GM12878 (cell line): Measurements from ENCODE around the gene LCAT. TPM values are rescaled to one million over a fixed set of nuclear protein-coding genes. Genes with fewer than 3 reads are reported as not detected.

Experiments used
- ATAC-seq: fragments of 200-7000 bp; cut with Tn5 transposase; 3 replicates; pipeline ENCODE4 v1.9.1; 2020; ENCODE audit warnings: mild to moderate bottlenecking, moderate library complexity
- BruUV-seq: library from RNA; stranded (reverse); fragments of 400-500 nt; replicated peaks from 2 replicates; lab custom pipeline; 2021; lab: Mats Ljungman, UMichigan
- CTCF ChIA-PET: fragments of 300-600 bp; sonication (Branson Sonifier 250); formaldehyde crosslinking; extraction: SDS; loops from one replicate; lab custom pipeline; 2021; ENCODE audit warnings: inconsistent platforms; lab: Yijun Ruan, JAX
- POLR2A ChIA-PET: fragments of 350-600 bp; formaldehyde crosslinking; extraction: SDS; loops from one replicate; lab custom pipeline; 2021; ENCODE audit warnings: inconsistent platforms; lab: Charles Lee
- RAD21 ChIA-PET: fragments of 300-600 bp; sonication (Branson Sonifier 250); formaldehyde crosslinking; loops from one replicate; lab custom pipeline; 2023; ENCODE audit warnings: antibody characterized with exemption; ENCODE audit not compliant: unreplicated experiment; lab: Charles Lee
- SMC1A ChIA-PET: fragments of 300-600 bp; sonication (Branson Sonifier 250); formaldehyde crosslinking; loops from one replicate; lab custom pipeline; 2023; ENCODE audit not compliant: unreplicated experiment, uncharacterized antibody; lab: Charles Lee
- DNase-seq: peaks from one replicate; pipeline ENCODE4 v3.0.0-alpha.2; 2011; ENCODE audit warnings: low read depth, low spot score
- FAIRE-seq: peaks from 3 replicates; lab custom pipeline; 2011; peaks lifted over from hg19 to GRCh38; lab: Jason Lieb, UNC
- H2AFZ ChIP-seq: 2 replicates; pipeline ENCODE4 v1.6.0; 2011; ENCODE audit warnings: low read depth, low read length, control low read depth; ENCODE audit not compliant: control insufficient read depth
- H3K27ac ChIP-seq: 2 replicates; pipeline ENCODE4 v1.5.1; 2011; ENCODE audit warnings: control low read depth; ENCODE audit not compliant: control insufficient read depth, insufficient read depth
- H3K27me3 ChIP-seq, 2 experiments: replicated peaks in 1 of 2; 2 replicates each; pipeline versions ENCODE4 v1.6.0 to v1.6.1; 2011; ENCODE audit warnings: low read length in 1 of 2; ENCODE audit not compliant: control insufficient read depth in 2 of 2, insufficient read depth in 2 of 2
- H3K36me3 ChIP-seq, 2 experiments: 2 replicates each; pipeline ENCODE4 v1.5.1; 2011; ENCODE audit warnings: low read length in 1 of 2; ENCODE audit not compliant: control insufficient read depth in 2 of 2, insufficient read depth in 2 of 2
- H3K4me1 ChIP-seq: 2 replicates; pipeline ENCODE4 v1.6.1; 2011; ENCODE audit warnings: mild to moderate bottlenecking, low read length, moderate library complexity, mixed read lengths; ENCODE audit not compliant: control insufficient read depth, insufficient read depth
- H3K4me2 ChIP-seq: 2 replicates; pipeline ENCODE4 v1.6.0; 2011; ENCODE audit warnings: control low read depth; ENCODE audit not compliant: control insufficient read depth, insufficient read depth
- H3K4me3 ChIP-seq: fragments of 200-600 bp; sonication (generic); 2 replicates; pipeline ENCODE4 v1.5.1; 2016
- H3K79me2 ChIP-seq: 2 replicates; pipeline ENCODE4 v1.6.0; 2011; ENCODE audit warnings: low read length; ENCODE audit not compliant: control insufficient read depth, insufficient read depth
- H3K9ac ChIP-seq: 2 replicates; pipeline ENCODE4 v1.8.0; 2011; ENCODE audit warnings: low read length, control low read depth, mixed read lengths; ENCODE audit not compliant: control insufficient read depth, insufficient read depth
- H3K9me3 ChIP-seq: replicated peaks from 3 replicates; pipeline ENCODE4 v1.5.1; 2011; ENCODE audit warnings: mild to moderate bottlenecking, low read length; ENCODE audit not compliant: control insufficient read depth, insufficient read depth
- H4K20me1 ChIP-seq: 2 replicates; pipeline ENCODE4 v1.6.0; 2011; ENCODE audit not compliant: control insufficient read depth, insufficient read depth
- BCL3 ChIP-seq: IDR thresholded peaks from 2 replicates; pipeline ENCODE4 v1.6.1; 2011; ENCODE audit warnings: borderline replicate concordance, low read depth, mild to moderate bottlenecking, moderate library complexity, low read length; ENCODE audit not compliant: insufficient read depth, poor library complexity, severe bottlenecking
- BCLAF1 ChIP-seq: fragments of 450-650 bp; IDR thresholded peaks from 2 replicates; pipeline ENCODE4 v1.6.1; 2017; ENCODE audit warnings: antibody characterized with exemption, mild to moderate bottlenecking, moderate library complexity
- CREB1 ChIP-seq: IDR thresholded peaks from 2 replicates; pipeline ENCODE4 v1.6.1; 2012; ENCODE audit warnings: low read depth, mild to moderate bottlenecking, inconsistent platforms
- ETV6 ChIP-seq, 2 experiments: fragments of 450-650 bp in 1 of 2; IDR thresholded peaks in 1 of 2; conservative IDR thresholded peaks in 1 of 2; 2 replicates each; pipeline ENCODE4 v1.6.1; 2014; ENCODE audit warnings: antibody characterized with exemption in 1 of 2, borderline replicate concordance in 1 of 2, low read depth in 1 of 2, mild to moderate bottlenecking in 1 of 2, moderate library complexity in 1 of 2
- JUND ChIP-seq: IDR thresholded peaks from 2 replicates; pipeline ENCODE4 v1.6.1; 2012; ENCODE audit warnings: low read depth, mild to moderate bottlenecking, low read length, improper control_type of control experiment, moderate library complexity
- KDM1A ChIP-seq: fragments of 200-600 bp; sonication (generic); IDR thresholded peaks from 2 replicates; pipeline ENCODE4 v1.6.1; 2016; ENCODE audit warnings: borderline replicate concordance
- MEF2A ChIP-seq: IDR thresholded peaks from 2 replicates; pipeline ENCODE4 v1.6.1; 2011; ENCODE audit warnings: low read depth, mild to moderate bottlenecking, low read length, moderate library complexity; ENCODE audit not compliant: insufficient read depth
- MTA2 ChIP-seq: fragments of 450-650 bp; IDR thresholded peaks from 2 replicates; pipeline ENCODE4 v1.6.1; 2016; ENCODE audit warnings: low read depth, mild to moderate bottlenecking, moderate library complexity
- MYC ChIP-seq: IDR thresholded peaks from 2 replicates; pipeline ENCODE4 v1.6.1; 2011; ENCODE audit warnings: mild to moderate bottlenecking, low read length, moderate library complexity, inconsistent platforms; ENCODE audit not compliant: insufficient read depth, insufficient replicate concordance, insufficient read length, severe bottlenecking
- NFYA ChIP-seq: IDR thresholded peaks from 2 replicates; pipeline ENCODE4 v1.6.1; 2011; ENCODE audit warnings: low read depth, mild to moderate bottlenecking, low read length, improper control_type of control experiment, borderline replicate concordance
- POLR2AphosphoS2 ChIP-seq: IDR thresholded peaks from 2 replicates; pipeline ENCODE4 v1.6.1; 2011; ENCODE audit warnings: low read depth, mild to moderate bottlenecking, low read length, improper control_type of control experiment, moderate library complexity
- RAD51 ChIP-seq: fragments of 450-650 bp; IDR thresholded peaks from 2 replicates; pipeline ENCODE4 v1.6.1; 2016; ENCODE audit warnings: moderate library complexity, mild to moderate bottlenecking, inconsistent platforms
- SMARCA5 ChIP-seq: fragments of 450-650 bp; IDR thresholded peaks from 2 replicates; pipeline ENCODE4 v1.6.1; 2017; ENCODE audit warnings: mild to moderate bottlenecking
- SP1 ChIP-seq: IDR thresholded peaks from one replicate; pipeline ENCODE4 v1.6.1; 2011; ENCODE audit warnings: low read depth, low read length
- SREBF2 ChIP-seq: IDR thresholded peaks from 2 replicates; pipeline ENCODE4 v1.6.1; 2012; ENCODE audit warnings: mild to moderate bottlenecking, low read length
- TBL1XR1 ChIP-seq: IDR thresholded peaks from 2 replicates; pipeline ENCODE4 v1.6.1; 2012; ENCODE audit warnings: low read depth, low read length, improper control_type of control experiment
- WGBS: methylation state at CpG from one replicate; pipeline ENCODE4 v1.1.6; 2016; ENCODE audit warnings: low lambda C conversion rate; ENCODE audit not compliant: insufficient replicate concordance, insufficient coverage; ENCODE audit errors: missing lambda C conversion rate; 5-methylcytosine and 5-hydroxymethylcytosine counted together
- in situ Hi-C: fragments of 300-500 bp; cut with MboI; formaldehyde crosslinking; loops from 9 replicates; pipeline ENCODE4 v1.14.3; 2018; ENCODE audit warnings: mixed read lengths
- intact Hi-C: fragments of 100-400 bp; cut with micrococcal nuclease; formaldehyde crosslinking; loops from one replicate; pipeline ENCODE4 v1.14.2; 2022; ENCODE audit not compliant: unreplicated experiment
- polyA plus RNA-seq, 11 experiments: library from polyadenylated mRNA; depleted of rRNA in 4 of 11; unstranded in 6 of 11; stranded (reverse) in 5 of 11; fragments of >200 nt; fragmentation: Nextera tagmentation in 4 of 11; fragmentation: Illumina TruSeq in 1 of 11; extraction: Ambion mirVana in 4 of 11; extraction: Trizol in 1 of 11; gene quantifications; 1 replicate in 1 of 11; 2 replicates in 10 of 11; pipeline versions ENCODE4 v1.2.1 to v1.2.3, GENCODE V29; 2011 to 2016; ENCODE audit warnings: inconsistent platforms in 2 of 11, missing spikeins in 2 of 11, low read depth in 1 of 11
- total RNA-seq, 4 experiments: library from RNA; depleted of rRNA in 3 of 4; stranded (reverse); fragments of >200 nt in 3 of 4; fragmentation: Illumina TruSeq in 1 of 4; extraction: Trizol in 1 of 4; gene quantifications; 2 replicates each; pipeline versions ENCODE4 v1.2.1 to v1.2.3, GENCODE V29; 2013 to 2021

The LCAT gene
- total and polyA plus RNA-seq, 10 of the 15 experiments (the other 5 are each of a cell fraction or from before 2014, with no cell fraction given) = 0.61 to 11.7 (median 3.3) TPM

- in situ Hi-C loops = no loop called here
Measured at GRCh38 chr16:67963292-67963661, 19.4 kb upstream of the LCAT start.

DNA sequence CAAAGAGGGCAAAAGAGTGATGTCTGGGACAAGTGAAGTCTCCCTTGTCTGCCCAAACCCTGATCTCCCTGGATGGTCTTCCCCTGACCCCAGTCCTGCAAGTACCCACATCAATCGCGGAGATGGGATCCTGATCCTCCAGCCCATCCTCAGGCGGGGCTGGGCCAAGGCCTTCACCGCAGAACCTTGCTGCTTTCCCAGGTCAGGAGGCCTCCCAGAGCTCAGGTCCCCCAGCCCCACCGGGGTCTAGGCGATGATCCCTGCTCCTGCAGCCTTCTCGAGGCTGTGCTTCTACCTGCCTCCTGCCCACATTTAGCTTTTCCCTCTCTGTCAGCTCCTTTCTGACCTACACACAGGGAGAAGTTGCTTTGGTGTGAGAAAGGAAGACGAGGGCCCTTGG lies 18.2 kb upstream of the LCAT start:
- H4K20me1 ChIP-seq = no peaks in the 10 kb centered on the region
- ChIA-PET POLR2A (interaction anchor here (0.5 to 1.0 kb wide), 2 partner anchors 11 to 23 kb away, joined by 3 read pairs; no protein-coding TSS in a partner anchor), RAD21 (no interaction called here), SMC1A (no interaction called here), CTCF (no interaction called here)
- H3K9ac ChIP-seq = no peak overlapping the region
- WGBS = 90% methylated on average over 8 of the region's 8 CpGs
- BruUV-seq = no TSS peak
- in situ Hi-C loops (no loop called here), intact Hi-C loops (no loop called here)
- no peaks in the 10 kb centered on the region for H3K9me3 ChIP-seq
- H3K4me2 ChIP-seq = no peak overlapping the region
- H3K27ac ChIP-seq = no peak overlapping the region
- H3K4me1 ChIP-seq = peaks cover 17% of the 10 kb centered on the region
- H3K36me3 ChIP-seq = peaks cover 5 to 6% of the 10 kb centered on the region in 2 experiments; a peak in 3 of 4 replicates
- no peak overlapping the region for H2AFZ ChIP-seq
- no peak for FAIRE-seq
- DNase-seq = no peak
- H3K4me3 ChIP-seq = no peak overlapping the region
- no peak for ATAC-seq
- H3K27me3 ChIP-seq = no peaks in the 10 kb centered on the region
- peaks cover 10% of the 10 kb centered on the region for H3K79me2 ChIP-seq
- no peak for TF ChIP-seq RAD51
- no peak for TF ChIP-seq BCL3
- no peak for TF ChIP-seq BCLAF1
- no peak for TF ChIP-seq KDM1A
- TF ChIP-seq MEF2A = no peak
- TF ChIP-seq MTA2 = no peak
- TF ChIP-seq ETV6 (conservative IDR thresholded peaks at IDR 0.05 in 1 of 2, IDR thresholded peaks at IDR 0.05 in 1 of 2; ENCODE audit: borderline replicate concordance in 1 of 2, low read depth in 1 of 2) = no peak
- no peak for TF ChIP-seq SREBF2
- no peak for TF ChIP-seq MYC
- TF ChIP-seq NFYA = no peak

More at GRCh38 chr16:67963292-67963661, 19.4 kb upstream of the LCAT start:
- FAIRE-seq (no peak), ATAC-seq (no peak)
- no peak overlapping the region for H3K27ac ChIP-seq
- TF ChIP-seq TBL1XR1 = no peak
- TF ChIP-seq JUND = no peak
- TF ChIP-seq SMARCA5 = no peak
- TF ChIP-seq CREB1 = no peak
- TF ChIP-seq POLR2AphosphoS2 = no peak
- TF ChIP-seq SP1 = no peak
- no peak for TF ChIP-seq ETV6 (conservative IDR thresholded peaks at IDR 0.05 in 1 of 2, IDR thresholded peaks at IDR 0.05 in 1 of 2; ENCODE audit: borderline replicate concordance in 1 of 2, low read depth in 1 of 2)
- TF ChIP-seq, all 136 proteins: peak for 0
- peaks cover 20% of the 10 kb centered on the region for H3K79me2 ChIP-seq
- no peak overlapping the region for H3K4me3 ChIP-seq
- POLR2A ChIA-PET = interaction anchor here (1.0 kb wide), 1 partner anchor 22 kb away, joined by 3 read pairs; no protein-coding TSS in a partner anchor
- H2AFZ ChIP-seq = no peak overlapping the region
- no peak for DNase-seq
- no peaks in the 10 kb centered on the region for H3K27me3 ChIP-seq
- intact Hi-C loops = no loop called here
- H3K4me2 ChIP-seq = no peak overlapping the region
- RAD21 ChIA-PET = no interaction called here
- H3K9me3 ChIP-seq = no peaks in the 10 kb centered on the region
- CTCF ChIA-PET = interaction anchor here (0.9 to 1.1 kb wide), 2 partner anchors 19 to 149 kb away, joined by 3 to 4 read pairs; partner anchors contain the start of gene LCAT
- BruUV-seq = no TSS peak
- H3K4me1 ChIP-seq = peaks cover 18% of the 10 kb centered on the region
- SMC1A ChIA-PET = no interaction called here
- H3K36me3 ChIP-seq = peaks cover 4 to 6% of the 10 kb centered on the region in 2 experiments; a peak in 3 of 4 replicates
- no peaks in the 10 kb centered on the region for H4K20me1 ChIP-seq
- WGBS = 86% methylated on average over 2 of the region's 2 CpGs
- no peak overlapping the region for H3K9ac ChIP-seq
